ENCODE data around the gene ADGRA1.
A peak's percentile ranks its signal among the peaks of the same experiment; 100 is the strongest.

The ADGRA1 gene

GRCh38 chr10:133158756-133159610 is 71.3 kb downstream of the ADGRA1 start:
- H3K4me3 ChIP-seq (ENCODE audit: control insufficient read depth, low read depth, low read length) = no peak overlapping the region
- no peak for DNase-seq (ENCODE audit: low read depth)
- TF ChIP-seq CTCF (conservative IDR thresholded peaks at IDR 0.05; ENCODE audit: control insufficient read depth, insufficient read depth, low read depth, low read length) = no peak

- DNase-seq (ENCODE audit: low read depth) = no peak
- TF ChIP-seq CTCF (conservative IDR thresholded peaks at IDR 0.05; ENCODE audit: control insufficient read depth, insufficient read depth, low read depth, low read length) = no peak
- no peak overlapping the region for H3K4me3 ChIP-seq (ENCODE audit: control insufficient read depth, low read depth, low read length)
These were observed 71.9 kb downstream of the ADGRA1 start for GRCh38 chr10:133159611-133159949.

GRCh38 chr10:133159950-133160825 is 72.5 kb downstream of the ADGRA1 start, which contains the start of gene KNDC1:
TSS of gene KNDC1 (plus strand) at chr10:133160219. CDS start at chr10:133160468, 249 bp downstream.
- DNase-seq (ENCODE audit: low read depth) = peak; percentile 5
- peak within 1 kb of the TSS; percentile 0 for H3K4me3 ChIP-seq (ENCODE audit: control insufficient read depth, low read depth, low read length)
- no peak for TF ChIP-seq CTCF (conservative IDR thresholded peaks at IDR 0.05; ENCODE audit: control insufficient read depth, insufficient read depth, low read depth, low read length)

- no peak for TF ChIP-seq CTCF (conservative IDR thresholded peaks at IDR 0.05; ENCODE audit: control insufficient read depth, insufficient read depth, low read depth, low read length)
- H3K4me3 ChIP-seq (ENCODE audit: control insufficient read depth, low read depth, low read length) = no peak overlapping the region
- DNase-seq (ENCODE audit: low read depth) = no peak
These were observed 73.2 kb downstream of the ADGRA1 start for GRCh38 chr10:133160826-133161471.

- no peak for TF ChIP-seq CTCF (conservative IDR thresholded peaks at IDR 0.05; ENCODE audit: control insufficient read depth, insufficient read depth, low read depth, low read length)
- no peak overlapping the region for H3K4me3 ChIP-seq (ENCODE audit: control insufficient read depth, low read depth, low read length)
- DNase-seq (ENCODE audit: low read depth) = no peak
These were observed 73.9 kb downstream of the ADGRA1 start for GRCh38 chr10:133161486-133162109.
